GOT3 (cell line): ENCODE data around the gene FOXM1.

ENCODE experiments used
- DNase-seq: peaks from one replicate; lab custom pipeline; 2025; ENCODE audit warnings: mixed read lengths; lab: John Stamatoyannopoulos, UW

Gene FOXM1, protein sequence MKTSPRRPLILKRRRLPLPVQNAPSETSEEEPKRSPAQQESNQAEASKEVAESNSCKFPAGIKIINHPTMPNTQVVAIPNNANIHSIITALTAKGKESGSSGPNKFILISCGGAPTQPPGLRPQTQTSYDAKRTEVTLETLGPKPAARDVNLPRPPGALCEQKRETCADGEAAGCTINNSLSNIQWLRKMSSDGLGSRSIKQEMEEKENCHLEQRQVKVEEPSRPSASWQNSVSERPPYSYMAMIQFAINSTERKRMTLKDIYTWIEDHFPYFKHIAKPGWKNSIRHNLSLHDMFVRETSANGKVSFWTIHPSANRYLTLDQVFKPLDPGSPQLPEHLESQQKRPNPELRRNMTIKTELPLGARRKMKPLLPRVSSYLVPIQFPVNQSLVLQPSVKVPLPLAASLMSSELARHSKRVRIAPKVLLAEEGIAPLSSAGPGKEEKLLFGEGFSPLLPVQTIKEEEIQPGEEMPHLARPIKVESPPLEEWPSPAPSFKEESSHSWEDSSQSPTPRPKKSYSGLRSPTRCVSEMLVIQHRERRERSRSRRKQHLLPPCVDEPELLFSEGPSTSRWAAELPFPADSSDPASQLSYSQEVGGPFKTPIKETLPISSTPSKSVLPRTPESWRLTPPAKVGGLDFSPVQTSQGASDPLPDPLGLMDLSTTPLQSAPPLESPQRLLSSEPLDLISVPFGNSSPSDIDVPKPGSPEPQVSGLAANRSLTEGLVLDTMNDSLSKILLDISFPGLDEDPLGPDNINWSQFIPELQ

DNA sequence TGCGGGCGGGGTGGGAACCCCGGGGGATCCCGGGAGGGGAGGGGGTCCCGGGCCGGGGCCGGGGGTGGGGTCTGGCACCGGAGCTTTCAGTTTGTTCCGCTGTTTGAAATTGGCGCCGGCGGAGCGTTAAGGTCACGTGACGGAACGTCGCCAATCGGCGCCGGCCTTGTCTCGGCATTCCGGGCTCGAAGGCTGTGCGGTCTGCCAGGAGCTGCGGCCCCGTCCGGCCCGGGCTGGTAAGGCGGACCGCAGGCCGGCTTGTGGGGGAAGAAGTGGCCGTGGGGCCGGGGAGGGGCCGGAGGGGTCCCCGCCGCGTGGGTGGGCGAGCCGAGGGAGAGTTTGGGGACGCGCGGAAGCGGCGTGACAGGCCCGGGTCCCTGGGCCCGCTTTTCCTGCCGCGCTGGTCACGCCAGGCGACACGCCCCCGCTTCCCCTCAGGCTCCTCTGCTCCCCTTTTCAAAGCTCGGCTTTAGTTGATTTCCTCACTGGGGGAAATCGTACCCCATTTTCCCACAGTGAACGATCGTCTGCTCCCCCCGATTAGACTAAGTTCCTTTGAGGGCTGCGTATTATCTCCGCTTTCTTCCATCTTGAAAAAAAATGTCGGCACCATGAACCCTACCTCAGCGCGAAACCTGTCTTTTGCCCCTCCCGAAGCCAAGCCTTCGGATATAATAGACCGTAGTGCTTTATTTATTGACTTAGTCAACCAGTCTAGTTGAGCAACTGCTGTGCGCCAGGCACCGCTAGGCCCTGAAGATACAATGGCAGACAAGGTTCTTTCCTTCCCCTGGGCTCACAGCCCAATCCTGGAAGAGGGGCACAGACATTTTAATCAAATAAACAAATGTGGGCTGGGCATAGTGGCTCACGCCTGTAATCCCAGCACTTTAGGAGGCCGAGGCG lies at the start of gene FOXM1, which contains the start of gene RHNO1:
Gene FOXM1 (minus strand): TSS at position 128 of the 906 bp plus-strand sequence. CDS start 2,696 bp downstream, outside the sequence.
Gene RHNO1 (plus strand): TSS at position 177 of the 906 bp plus-strand sequence. CDS start 8,144 bp downstream, outside the sequence.
- DNase-seq = peak; percentile 51

DNA sequence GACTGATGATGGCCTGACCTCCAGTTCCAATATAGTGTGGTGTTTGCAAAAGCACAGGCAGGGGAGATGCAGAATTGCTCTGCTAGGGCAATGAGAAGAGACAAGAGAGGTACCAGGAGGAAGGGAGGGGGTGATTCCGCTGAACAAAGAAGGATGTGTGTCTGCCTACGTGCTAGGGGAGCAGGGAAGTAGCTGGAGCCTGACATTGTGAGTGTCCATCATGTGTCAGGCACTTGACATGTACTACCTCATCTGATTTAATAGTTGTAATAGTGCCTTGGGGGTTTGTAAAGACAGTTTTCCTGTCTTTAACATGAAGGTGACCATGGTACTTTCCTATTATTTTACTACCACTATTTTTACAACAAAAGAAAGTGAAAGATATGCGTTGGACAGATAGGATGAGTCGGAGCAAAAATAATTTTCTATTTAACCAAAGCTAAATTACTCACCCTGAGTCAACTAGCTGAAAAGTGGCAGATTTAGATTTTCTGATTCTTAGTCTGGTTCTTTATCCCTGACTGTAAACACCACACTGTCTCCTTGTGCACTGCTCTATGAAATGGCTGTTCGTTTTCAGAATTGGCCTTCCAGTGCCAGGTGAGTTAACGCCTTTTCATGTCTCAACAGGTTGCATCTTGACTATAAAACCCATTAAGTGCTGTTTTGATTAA lies 48.5 kb upstream of the FOXM1 start:
- DNase-seq = no peak

DNA sequence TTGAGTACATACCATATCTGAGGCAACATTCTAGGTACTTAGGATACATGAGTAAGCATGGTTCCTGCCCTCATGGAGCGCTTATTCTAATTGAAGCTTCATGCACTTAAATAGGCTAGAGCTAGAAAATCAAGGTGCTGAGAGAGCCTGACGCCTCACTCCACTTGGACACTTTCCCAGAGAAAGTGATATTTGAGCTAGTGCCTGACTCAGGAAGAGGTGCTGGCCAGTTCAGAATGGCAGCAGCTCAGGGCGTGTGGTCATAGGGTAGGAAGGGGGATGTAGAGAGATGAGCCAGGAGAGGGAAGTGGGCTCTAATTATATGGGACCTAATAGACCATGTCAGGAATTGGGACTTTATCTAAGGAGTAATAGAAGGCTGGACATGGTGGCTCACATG lies 47.0 kb upstream of the FOXM1 start:
- DNase-seq = no peak

DNA sequence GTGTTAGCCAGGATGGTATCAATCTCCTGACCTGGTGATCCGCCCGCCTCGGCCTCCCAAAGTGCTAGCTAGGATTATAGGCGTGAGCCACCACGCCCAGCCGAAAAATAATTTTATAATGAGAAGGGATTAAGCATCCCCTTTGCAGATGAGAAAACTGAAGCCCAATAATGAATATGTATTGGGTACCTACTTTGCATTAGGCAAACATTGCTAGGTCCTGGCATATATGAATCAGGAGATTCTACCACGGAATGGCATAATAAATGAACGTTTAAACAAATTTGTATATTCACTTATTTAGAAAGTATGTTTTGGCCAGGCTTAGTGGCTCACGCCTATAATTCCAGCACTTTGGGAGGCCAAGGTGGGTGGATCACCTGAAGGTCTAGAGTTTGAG lies 46.1 kb upstream of the FOXM1 start:
- no peak for DNase-seq

DNA sequence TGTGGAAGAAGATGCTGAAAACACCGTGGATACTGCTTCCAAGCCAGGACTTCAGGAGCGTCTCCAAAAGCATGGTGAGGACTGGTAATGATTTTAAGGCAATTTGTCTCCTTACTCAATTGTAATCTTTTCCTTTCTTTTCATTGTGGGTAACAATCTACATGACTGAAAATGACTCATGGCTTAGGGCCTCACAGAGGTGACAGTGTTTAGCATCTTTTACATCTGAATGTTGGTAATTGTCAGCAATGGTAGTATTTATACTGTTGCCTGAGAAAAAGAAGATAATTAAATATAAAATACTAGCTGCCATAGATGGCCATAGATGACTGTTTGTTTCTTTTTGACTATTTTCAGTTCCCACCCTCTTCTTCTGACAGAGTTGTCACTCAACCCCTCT lies 45.4 kb upstream of the FOXM1 start:
- no peak for DNase-seq

DNA sequence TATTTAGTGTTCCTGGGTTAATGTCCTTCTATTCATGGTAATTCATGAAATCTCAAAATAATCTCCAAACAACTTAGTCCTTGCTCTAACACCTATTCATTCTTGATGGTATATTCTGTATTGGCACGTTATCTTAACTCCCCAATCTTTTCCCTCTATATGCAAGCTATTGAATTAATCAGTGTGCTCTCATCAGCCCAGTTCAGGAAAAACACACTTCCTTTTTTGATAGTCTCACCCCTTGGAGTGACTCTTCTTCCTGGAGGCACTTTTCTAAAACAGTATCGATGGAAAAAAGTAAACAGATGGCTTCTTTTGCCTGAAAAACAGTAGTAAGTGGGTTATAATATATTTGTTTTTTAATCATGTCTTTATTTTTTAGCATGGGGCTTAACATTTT lies 42.3 kb upstream of the FOXM1 start:
- DNase-seq = no peak

DNA sequence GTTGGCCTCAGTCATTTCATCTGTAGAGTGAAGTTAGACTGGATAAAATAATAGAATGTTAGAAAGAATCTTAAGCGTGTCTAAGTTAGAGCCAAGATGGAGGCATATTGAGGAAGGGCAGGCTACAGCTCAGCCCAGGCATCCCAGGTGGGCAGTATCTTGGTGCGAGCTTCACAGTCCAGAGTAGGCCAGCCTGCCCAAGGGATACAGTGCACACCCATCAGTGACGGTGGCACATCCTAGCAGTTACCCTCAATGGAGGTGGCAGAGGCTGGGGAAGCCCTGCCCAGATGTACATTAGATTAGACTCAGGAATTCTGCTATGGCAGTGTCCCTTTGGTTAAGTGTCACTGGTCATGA lies 35.2 kb upstream of the FOXM1 start:
- DNase-seq = no peak

DNA sequence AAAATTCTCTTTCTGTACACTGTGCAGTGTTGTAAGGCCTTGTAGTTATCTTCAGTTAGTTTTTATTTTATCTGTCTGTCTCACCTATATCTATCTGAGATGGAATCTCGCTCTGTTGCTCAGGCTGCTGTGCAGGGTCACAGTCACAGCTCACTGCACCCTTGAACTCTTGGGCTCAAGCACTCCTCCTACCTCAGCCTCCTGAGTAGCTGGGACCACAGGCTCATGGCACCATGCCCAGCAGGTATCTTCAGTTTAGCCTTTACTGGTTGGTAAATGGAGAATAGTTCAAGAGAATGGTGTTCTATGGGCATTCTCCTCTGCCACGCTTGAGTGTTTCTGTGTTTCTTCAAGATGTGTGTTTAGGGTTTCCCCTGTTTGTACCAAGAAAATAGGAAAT lies 27.3 kb upstream of the FOXM1 start:
- no peak for DNase-seq

DNA sequence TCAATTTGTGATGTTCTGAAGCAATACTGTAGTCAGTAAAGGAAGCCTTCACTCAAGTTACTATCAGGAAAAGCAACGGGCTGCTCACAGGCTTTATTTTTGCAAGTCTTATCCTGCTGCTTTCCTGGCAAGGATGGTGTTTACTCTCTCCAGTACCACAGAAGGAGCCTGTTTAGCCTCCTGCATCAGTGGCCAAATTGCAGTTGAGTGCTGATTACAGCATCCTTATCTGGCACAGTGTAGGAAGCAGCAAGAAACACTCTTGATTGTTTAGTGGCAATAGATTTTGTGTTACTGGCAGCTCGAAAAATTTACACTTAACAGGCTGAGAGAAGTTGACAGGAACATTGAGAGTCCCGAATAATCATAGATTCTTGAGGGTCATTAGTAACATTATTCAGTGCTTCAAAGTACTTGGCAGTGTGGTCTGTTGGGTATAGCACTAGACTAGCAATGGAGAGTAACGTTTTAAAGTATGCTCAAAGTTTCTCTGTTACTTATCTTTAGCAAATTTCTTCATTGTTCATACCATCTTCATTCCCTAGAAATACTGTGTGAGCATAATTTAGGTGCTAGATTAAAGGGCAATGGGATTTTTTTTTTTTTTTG lies 25.4 kb upstream of the FOXM1 start:
- no peak for DNase-seq

DNA sequence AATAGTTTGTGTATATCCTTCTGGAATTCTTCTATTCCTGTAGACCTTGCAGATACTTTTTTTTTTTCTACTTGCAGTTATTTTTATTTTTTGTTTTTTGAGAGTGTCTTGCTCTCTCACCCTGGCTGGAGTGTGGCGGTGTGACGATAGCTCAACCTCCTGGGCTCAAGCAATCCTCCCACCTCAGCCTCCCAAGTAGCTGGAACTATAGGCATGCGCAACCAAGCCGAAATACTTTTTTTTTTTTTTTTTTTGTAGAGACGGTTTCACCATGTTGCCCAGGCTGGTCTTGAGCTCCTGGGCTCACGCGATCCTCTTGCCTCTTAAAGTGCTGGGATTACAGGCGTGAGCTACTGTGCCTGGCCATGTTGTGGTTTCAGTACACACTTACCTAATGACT lies 23.7 kb upstream of the FOXM1 start:
- no peak for DNase-seq

DNA sequence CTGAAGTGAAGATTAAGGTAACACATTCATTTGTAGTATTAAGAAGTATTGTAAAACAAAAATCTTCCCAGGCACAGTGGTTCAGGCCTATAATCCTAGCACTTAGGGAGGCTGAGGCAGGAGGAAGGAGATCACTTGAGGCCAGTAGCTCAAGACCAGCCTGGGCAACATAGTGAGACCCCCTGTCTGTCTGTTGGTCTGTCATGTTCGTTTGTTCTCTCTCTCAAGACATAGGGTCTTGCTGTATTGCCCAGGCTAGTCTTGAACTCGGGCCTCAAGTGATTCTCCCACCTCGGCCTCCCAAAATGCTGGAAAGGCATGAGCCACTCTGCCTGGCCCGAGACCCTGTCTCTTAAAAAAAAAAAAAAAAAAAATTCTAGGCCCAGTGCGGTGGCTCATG lies 20.4 kb upstream of the FOXM1 start:
- no peak for DNase-seq

DNA sequence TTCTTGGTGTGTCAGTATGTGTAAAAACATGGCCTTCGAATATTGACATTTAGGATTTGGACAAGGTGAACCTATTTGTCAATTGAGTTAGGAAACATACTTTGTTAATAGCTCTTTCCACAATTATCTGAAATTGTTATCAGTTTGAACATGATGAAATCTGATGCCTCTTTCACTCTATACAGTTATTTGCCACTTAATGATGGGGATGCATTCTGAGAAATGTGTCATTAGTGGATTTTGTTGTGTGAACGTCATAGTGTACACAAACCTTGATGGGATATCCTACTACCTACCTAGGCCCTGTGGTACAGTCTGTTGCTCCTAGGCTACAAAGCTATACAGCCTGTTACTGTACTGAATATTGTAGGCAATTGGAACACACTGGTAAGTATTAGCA lies 18.5 kb upstream of the FOXM1 start:
- DNase-seq = no peak

DNA sequence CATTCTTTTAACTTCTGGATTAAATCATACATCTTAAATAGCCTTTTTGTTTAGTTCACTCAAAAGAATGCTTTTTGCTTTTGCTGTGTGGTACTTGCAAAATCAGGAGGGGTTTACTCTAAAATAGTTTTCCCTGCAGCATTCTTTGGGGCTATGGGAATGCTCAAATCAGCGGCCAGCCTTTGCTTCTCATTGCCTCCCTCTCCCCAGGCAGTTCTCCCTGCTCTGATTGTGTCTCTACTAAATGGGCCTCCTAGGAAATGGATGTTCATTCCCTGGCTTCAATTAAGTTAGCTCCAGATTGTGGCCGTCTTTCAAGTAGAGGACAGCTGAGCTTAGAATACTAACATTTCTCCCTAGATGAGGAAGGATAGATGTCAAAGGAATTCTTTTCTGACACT lies 18.1 kb upstream of the FOXM1 start:
- DNase-seq = no peak

DNA sequence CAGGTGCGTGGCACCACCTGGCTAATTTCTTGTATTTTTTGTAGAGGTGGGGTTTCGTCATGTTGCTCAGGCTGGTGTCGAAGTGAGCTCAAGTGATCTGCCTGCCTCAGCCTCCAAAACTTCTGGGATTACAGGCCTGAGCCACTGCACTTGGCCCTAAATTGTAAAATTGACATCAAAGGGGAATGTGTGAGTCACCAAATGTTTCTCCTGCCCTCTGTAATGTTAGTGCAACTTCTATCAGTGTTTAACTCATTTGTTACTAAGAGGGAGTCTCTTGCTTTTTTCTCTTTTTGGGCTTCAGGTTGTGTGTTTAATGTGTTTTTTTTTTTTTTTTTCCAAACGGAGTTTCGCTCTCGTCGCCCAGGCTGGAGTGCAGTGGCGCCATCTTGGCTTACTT lies 16.0 kb upstream of the FOXM1 start:
- DNase-seq = no peak

DNA sequence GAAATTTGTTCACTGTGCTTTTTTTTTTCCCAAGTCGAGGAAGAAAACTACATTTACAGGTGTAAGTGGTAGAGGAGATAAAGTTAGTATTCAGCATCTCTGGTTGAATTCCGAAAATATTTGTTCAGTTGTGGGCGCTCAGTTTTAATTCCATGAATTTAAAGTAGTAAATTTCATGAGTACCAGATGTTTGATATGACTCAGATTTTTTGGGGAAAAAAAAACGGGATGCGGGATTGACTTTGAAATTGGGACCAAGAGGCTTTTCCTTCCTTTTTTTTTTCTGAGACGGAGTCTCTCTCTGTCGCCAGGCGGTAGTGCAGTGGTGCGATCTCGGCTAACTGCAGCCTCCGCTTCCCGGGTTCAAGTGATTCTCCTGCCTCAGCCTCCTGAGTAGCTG lies 15.3 kb upstream of the FOXM1 start:
- no peak for DNase-seq

DNA sequence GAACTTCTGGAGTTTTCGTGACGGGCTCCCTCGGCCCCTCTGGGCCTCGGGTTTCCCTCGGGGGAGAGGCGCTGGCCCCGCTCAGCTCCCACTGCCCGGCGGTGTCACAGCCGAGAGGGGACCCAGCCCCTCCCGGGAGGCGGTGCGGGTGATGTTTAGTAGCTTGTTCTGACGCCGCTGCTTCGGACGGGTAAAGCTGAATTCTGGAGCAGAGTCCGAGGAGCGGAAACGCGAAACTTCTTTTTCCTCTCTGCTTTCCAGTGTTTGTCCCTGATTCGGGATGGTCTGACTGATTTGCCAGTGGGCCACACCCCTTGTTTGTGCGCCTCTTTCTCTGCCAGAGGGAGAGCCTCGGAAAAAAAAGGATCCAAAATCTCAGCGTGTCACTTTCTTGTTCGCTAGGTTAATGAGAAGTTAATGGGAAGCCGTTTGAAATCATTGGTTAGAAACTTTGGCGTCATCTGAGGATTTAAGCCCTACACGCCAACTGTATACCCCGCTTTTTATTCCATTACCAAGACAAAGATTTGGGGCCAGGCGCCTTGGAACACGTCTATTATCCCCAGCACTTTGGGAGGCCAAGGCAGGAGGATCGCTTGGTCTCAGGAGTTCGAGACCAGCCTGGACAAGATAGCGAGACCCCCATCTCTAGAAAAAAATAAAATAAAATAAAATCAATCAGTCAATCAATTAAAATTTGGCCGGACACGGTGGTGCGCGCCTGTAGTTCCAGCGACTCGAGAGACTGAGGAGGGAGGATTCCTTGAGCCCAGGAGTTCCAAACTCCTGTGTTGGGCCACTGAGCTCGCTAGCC lies 14.5 kb upstream of the FOXM1 start:
- DNase-seq = peak; percentile 26

DNA sequence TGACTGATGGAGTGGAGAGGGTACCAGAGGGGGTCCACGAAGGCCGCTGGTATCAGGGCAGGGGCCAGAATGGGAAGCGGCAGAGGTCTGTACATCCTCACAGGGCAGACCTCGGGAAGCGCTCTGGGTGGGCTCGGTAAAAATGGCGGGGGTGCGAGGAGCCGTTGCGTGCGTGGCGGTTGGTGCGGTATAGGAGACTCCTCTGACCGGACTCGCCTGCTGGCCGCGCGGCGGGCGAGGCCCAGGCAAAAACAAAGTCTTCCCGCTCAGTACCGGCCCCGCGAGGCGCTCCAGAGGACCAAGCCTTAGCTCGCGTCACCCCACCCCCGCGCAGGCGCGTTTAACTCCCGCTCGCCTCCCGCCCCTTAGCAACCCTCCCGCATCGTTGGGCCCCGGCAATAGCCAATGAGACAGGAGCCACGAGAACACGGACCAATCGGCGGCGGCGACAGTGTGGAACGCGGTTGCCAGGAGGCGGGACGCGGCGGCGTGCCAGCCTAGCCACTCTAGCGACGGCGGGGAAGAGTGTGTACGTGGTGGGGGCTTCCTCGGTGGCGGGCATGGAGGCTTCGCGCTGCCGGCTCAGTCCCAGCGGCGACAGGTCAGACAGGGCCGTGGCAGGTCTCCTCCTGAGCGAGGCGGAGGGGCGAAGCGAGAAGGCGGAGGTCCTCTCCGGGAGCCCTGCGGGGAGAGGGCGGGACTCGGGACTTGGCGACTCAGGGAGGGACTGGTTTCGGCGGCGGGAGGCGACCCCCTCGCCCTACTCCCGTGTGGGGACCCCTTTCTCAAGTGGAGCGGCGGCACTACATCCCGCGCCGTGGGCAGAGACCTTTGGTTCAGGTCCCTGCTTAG lies 13.6 kb upstream of the FOXM1 start, which contains the start of gene TULP3:
Gene TULP3 (plus strand): TSS at position 504 of the 852 bp plus-strand sequence. CDS start 57 bp downstream, at position 561.
- peak; percentile 92 for DNase-seq

DNA sequence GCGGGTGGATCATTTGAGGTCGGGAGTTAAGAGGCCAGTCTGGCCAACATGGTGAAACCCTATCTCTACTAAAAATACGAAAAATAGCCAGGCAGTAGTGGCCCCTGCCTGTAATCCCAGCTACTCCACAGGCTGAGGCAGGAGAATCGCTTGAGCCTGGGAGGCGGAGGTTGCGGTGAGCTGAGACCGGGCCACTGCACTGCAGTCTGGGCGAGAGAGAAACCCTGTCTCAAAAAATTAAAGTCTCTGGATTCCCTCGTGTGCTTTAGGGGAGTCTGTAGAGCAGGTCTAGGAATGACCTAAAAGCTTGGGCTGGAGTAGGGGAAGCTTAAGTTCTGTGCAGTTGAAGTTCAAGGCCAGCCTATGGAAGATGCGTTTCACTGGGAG lies 13.0 kb upstream of the FOXM1 start:
- no peak for DNase-seq

DNA sequence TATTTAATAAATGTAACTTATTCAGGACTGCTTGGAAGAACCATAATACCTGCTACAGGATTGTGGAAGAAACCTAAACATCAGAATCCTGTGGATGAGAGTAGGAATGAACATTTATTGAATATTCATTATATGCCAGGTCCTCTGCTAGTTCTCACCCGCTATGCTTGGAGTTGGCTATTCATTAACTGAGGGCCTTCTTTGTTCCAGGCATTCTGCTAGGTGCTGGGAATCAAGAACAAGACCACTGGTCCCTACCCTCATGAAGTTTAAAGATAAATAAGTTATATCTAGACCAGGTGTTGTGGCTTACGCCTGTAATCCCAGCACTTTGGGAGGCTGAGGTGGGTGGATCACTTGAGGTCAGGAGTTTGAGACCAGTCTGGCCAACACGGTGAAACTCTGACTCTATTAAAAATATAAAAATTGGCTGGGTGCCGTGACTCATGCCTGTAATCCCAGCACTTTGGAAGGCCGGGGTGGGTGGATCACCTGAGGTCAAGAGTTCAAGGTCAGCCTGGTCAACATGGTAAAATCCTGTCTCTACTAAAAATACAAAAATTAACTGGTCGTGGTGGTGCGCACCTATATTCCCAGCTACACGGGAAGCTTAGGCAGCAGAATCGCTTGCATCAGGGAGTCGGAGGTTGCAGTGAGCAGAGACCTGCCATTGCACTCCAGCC lies 9.9 kb upstream of the FOXM1 start:
- DNase-seq = no peak
